Vagina (tissue), 2 donors: Measurements from ENCODE around the gene DDIT3.

Source experiments
- POLR2A ChIP-seq, 2 donors: fragments of 450-650 bp; IDR thresholded peaks; one replicate each; pipeline ENCODE4 v1.6.1; 2017; ENCODE audit warnings: antibody characterized with exemption in 2 of 2, mild to moderate bottlenecking in 2 of 2, moderate library complexity in 2 of 2
- TF ChIP-seq, protein P1 (sequence below), 3 experiments: fragments of 450-650 bp in 2 of 3; fragments of 200-600 bp in 1 of 3; sonication (generic) in 1 of 3; IDR thresholded peaks; one replicate each; pipeline ENCODE4 v1.5.1; 2017 to 2019; ENCODE audit warnings: antibody characterized with exemption in 3 of 3, mild to moderate bottlenecking in 2 of 3, moderate library complexity in 2 of 3

DNA sequence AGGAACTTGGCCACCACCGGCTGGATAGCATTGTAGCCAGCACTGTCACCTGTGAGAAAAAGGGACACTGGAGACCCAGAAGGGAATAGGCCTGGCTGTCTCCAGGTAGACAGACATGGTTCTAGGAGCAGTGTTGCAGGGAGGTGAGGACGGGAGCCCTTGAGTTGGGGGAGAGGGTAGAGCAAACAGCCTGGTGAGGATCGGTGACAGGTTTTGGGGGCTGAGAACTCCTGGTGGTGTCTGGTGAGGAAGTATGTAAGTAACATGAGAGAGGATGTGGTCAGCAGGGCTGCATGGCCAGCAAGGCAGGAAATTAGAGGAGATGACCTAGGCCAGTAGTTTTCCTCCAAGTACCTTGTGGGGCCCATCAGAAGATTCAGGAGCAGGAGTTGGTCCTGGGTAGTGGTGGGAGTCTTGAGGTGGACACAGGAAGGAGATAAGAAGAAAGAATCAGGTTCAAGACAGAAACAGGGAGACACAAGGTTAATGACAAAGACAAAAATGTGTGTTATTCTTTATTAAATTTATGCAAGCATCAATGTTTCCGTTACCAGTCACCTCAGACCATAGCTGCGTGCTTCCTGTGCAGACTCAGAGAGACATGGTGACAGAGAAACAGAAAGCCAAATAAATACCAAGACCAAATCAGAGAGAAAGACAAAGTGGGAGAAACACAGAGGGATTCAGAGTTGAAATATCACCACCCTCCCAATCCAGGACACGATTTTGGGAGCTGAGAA is 40.8 kb downstream of the DDIT3 start, which contains the start of gene ARHGAP9:
- TF ChIP-seq, protein P1, sequence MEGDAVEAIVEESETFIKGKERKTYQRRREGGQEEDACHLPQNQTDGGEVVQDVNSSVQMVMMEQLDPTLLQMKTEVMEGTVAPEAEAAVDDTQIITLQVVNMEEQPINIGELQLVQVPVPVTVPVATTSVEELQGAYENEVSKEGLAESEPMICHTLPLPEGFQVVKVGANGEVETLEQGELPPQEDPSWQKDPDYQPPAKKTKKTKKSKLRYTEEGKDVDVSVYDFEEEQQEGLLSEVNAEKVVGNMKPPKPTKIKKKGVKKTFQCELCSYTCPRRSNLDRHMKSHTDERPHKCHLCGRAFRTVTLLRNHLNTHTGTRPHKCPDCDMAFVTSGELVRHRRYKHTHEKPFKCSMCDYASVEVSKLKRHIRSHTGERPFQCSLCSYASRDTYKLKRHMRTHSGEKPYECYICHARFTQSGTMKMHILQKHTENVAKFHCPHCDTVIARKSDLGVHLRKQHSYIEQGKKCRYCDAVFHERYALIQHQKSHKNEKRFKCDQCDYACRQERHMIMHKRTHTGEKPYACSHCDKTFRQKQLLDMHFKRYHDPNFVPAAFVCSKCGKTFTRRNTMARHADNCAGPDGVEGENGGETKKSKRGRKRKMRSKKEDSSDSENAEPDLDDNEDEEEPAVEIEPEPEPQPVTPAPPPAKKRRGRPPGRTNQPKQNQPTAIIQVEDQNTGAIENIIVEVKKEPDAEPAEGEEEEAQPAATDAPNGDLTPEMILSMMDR (IDR thresholded peaks at IDR 0.05): no peak
- TF ChIP-seq POLR2A (IDR thresholded peaks at IDR 0.05): no peak
